Measurements from ENCODE around the gene BUD31.
A peak's percentile ranks its signal among the peaks of the same experiment; 100 is the strongest.
"Not testable (repeated sequence)": the region's sequence is repeated elsewhere in the genome, so short reads cannot be mapped to it uniquely, and the experiment has no call there.

BUD31 gene

DNA sequence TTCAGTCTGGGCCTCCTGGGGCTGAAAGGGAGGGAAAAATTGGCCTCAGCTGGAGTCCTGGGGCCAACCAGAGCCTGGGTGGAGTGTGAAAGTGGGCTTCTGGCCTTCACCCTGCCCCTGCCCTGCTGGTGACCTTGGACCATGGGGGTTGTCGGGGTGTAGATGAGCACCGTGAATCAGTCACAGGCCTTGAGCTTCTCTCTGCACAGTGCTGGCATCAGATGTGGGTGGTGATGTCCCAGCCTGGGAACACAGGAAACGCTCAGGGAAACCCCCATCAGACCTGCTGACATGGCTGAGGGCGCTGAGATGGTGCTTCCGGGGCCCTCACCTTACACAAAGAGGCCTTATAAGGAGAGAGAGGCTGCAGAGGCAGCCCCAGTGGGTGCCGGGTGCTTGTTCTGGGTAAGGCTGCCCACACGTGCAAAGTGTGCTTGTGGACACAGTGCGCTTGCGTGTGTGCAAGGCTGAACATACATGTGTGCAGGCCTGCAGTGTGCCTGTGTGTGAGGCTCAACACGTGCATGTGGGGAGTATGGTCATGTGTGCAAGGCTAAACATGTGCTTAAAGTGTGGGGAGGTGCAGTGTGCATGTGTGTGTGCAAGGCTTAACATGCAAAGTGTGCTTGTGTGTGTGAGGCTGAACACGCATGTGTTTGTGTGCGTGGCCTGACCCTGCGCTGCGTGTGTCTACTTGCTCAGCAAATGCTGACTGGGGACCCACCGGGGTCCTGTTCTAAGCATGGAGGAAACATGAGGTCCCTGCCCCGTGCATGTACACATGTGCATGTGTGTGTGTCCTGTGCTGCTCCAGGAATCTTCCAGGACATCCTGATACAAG is 27.7 kb upstream of the BUD31 start:
- peak; percentile 79 for DNase-seq (ENCODE audit: low read depth, low spot score)

DNA sequence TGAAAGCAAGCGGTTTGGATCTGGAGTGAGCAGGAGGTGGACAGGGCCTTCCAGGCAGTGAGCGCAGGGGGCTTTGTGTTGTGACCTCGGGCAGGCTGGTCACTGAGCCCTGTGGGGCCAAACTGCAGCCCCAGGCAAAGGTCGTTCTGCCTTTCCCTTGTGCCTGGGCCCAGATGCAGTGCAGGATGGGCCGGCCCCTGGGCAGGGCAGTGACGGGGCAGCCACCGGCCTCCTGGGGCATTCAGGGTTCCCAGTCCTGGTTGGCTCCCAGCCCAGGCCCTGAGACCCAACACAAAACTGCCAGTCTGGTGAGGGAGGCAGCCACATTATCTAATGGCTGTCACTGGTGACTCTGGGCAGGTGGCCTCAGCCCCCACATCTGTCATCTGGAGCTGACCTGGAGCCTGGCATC is 27.1 kb upstream of the BUD31 start:
- no peak for DNase-seq (ENCODE audit: low read depth, low spot score)

DNA sequence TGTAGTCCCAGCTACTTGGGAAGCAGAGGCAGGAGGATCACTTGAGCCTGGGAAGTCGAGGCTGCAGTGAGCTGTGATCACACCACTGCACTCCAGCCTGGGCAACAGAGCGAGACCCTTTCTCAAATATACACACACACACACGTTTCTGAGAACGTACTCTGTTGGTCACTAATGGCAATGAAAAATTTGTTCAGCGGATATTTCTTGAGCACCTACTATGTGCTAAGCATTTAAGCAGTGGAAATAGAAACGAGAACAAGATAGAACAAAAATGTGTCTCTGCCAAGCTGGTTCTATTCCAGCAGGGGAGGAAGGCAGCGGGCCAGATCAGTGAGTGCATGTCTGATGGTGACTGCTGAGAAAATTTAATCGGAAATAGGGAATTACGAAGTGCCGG is 25.6 kb upstream of the BUD31 start:
- DNase-seq (ENCODE audit: low read depth, low spot score) = no peak

DNA sequence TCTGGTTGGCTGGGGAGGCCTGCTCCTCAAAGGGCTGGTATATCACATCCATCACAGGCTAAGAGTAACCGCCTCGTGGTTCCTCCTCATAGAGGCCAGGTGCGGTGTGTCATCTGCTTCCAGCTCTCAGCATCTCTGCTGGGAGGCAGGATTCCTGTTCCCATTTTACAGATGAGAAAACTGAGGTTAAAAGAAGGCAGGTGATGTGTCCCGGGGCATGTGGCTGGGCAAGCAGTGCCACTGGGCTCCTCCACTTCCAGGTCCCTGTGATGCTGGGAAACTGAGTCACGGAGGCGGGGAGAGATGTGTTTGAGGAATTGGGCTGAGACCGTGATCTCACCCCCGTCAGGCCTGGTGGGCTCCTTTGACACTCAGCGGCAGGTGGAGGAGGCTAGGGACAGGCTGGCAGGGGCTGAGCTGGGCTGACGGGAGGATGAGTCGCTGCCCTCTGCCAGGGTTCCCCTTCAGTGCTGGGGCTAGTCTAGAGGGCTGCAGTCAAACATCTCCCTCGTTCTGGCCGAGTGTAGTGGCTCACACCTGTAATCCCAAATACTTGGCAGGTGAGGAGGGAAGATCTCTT is 24.9 kb upstream of the BUD31 start:
- no peak for DNase-seq (ENCODE audit: low read depth, low spot score)

DNA sequence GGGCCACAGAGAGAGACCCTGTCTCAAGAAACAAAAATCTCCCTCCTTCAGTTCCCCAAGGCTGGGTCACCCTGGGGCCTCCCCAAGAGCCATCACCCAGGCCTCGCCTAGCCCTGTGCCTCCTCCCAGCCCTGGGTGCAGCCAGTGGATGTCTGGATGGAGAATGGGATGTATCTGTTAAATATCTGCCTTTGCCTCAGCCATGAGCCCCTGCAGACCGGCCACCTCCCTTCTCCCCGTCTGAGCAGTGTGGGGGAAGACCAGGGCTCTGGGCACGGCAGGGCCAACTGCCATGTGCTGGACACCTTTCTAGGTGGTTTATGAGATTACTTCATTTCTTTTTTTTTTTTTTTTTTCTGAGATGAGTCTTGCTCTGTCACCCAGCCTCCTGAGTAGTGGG is 24.2 kb upstream of the BUD31 start:
- no peak for DNase-seq (ENCODE audit: low read depth, low spot score)

DNA sequence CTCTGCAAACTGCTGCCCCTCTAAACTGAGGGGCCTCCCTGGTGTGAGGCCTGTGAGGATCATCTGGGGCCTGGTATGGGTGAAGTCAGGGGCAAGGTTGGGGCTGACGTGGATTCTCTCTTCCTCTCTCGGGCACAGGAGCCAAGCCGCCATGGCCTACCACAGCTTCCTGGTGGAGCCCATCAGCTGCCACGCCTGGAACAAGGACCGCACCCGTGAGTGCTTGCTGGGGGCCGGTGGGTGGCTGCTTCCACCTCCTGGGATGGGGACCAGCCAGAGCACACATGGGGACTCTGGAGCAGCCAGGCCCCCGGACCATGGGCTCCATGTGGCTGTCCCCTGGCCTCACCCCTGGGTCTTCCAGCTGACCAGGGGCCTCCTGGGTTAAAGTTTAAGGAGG is 23.2 kb upstream of the BUD31 start:
- DNase-seq (ENCODE audit: low read depth, low spot score) = no peak

DNA sequence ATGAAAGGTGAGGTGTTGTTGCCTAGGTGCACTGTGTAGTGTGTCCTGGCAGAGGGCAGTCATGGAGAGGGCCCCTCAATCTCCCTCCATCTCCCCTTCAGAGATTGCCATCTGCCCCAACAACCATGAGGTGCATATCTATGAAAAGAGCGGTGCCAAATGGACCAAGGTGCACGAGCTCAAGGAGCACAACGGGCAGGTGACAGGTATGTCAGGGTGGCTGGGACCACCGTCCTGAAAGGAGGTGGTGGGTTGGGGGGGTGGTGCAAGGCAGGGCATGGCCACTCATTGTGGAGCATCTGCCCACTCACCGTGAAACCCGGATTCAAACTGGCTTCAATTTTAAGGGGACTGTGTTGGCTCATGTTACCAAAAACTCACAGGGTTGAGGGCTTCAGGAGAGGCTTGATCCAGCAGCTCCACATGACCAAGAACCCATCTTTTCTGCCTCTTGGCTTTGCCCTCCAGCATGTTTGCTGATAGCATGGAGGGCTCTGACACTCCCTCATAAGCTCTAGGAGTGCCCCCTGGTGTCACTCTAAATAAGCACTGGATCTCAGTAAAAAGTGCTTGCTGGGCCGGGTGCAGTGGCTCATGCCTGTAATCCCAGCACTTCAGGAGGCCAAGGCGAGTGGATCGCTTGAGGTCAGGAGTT is 22.1 kb upstream of the BUD31 start:
- no peak for DNase-seq (ENCODE audit: low read depth, low spot score)

DNA sequence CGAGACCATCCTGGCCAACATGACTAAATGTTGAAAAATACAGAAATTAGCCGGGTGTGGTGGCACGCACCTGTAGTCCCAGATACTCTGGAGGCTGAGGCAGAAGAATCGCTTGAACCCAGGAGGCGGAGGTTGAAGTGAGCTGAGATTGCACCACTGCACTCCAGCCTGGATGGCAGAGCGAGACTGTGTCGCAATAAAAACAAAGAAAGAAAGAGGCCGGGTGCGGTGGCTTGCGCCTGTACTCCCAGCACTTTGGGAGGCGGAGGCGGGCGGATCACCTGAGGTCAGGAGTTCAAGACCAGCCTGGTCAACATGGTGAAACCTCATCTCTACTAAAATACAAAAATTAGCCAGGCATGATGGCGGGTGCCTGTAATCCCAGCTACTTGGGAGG is 21.5 kb upstream of the BUD31 start:
- not testable (repeated sequence) for DNase-seq (ENCODE audit: low read depth, low spot score)

DNA sequence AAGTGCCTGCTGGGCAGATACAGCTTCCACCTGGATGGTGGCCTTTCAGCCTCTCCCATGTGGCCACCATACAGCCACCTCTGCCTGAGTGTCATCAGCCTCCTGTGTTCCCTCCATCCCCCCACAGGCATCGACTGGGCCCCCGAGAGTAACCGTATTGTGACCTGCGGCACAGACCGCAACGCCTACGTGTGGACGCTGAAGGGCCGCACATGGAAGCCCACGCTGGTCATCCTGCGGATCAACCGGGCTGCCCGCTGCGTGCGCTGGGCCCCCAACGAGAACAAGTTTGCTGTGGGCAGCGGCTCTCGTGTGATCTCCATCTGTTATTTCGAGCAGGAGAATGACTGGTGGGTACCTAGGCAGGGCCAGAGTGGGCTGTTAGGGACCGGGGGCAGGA is 20.9 kb upstream of the BUD31 start:
- DNase-seq (ENCODE audit: low read depth, low spot score) = no peak

DNA sequence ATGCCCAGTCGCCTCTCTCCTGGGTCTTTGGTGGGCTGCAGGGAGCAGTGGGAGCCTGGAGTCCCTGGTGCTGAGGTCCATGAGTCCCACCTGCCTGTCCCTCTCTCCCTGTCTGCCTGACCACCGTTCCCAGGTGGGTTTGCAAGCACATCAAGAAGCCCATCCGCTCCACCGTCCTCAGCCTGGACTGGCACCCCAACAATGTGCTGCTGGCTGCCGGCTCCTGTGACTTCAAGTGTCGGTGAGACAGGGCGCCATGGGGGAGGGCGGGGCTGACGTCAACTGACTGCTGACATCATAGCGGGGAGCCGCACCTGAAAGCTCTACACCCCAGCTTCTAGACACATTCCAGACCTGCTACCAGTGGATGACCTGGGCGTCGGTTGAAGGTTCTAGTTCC is 19.0 kb upstream of the BUD31 start:
- DNase-seq (ENCODE audit: low read depth, low spot score) = no peak

DNA sequence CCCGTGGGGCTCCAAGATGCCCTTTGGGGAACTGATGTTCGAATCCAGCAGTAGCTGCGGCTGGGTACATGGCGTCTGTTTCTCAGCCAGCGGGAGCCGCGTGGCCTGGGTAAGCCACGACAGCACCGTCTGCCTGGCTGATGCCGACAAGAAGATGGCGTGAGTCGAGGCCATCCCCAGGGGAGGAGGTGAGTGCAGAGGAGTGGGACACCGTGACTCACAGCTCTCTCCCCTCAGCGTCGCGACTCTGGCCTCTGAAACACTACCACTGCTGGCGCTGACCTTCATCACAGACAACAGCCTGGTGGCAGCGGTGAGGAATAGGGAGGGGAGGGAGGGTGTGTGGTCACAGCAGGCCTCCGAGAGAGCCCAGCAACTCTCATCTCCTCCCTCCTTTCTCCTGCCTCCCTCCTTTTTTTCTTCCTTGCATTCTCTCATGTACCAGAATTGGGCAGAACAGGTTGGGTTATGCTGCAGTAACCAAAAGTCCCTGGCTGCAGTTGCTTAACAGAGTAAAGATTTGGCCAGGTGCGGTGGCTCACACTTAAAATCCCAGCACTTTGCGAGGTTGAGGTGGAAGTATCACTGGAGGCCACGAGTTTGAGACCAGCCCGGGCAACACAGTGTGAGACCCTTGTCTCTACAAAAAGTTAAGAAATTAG is 17.7 kb upstream of the BUD31 start:
- no peak for DNase-seq (ENCODE audit: low read depth, low spot score)

DNA sequence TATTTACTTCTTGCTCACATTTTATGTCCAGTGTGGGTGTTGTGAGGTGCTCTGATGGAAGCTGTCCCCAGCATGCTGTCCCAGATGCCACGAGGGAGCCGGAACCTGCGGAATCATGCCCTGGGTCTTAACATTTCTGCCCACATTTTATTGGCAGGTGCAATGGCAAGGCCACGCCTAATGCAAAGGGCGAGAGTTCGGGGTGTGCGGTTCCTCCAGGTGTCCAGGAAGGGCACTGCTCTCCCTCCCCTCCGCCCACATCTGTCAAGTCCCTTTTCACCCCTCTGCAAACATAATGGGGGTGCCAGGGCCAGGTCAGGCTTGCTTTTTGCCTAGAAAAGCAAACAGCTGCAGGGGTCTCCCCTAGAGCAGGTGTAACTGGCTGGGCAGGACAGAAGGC is 16.7 kb upstream of the BUD31 start:
- no peak for DNase-seq (ENCODE audit: low read depth, low spot score)

DNA sequence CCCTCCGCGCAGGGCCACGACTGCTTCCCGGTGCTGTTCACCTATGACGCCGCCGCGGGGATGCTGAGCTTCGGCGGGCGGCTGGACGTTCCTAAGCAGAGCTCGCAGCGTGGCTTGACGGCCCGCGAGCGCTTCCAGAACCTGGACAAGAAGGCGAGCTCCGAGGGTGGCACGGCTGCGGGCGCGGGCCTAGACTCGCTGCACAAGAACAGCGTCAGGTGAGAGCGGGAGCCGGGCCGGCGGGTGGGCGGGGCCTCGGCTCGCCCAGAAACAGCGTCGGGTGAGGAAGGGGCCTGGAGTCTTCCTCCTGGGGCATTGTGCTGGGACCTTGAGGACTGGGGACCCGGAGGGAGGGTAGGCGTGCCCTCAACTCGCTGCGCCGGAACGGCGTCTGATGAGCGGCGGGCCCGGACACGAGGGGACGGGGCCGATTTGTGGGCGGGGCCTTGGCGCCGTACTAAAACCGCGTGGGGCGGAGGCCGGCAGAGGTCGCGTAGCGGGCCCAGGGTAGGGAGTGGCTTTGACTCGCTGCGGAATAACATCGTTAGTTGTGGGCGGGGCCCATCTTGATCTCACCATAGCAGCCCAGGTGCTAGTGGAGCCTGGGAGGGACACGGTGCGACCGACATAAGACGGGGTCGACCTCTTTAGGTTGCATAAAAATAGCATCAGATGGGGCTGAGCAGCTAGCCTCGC is 16.0 kb upstream of the BUD31 start:
- no peak for DNase-seq (ENCODE audit: low read depth, low spot score)

DNA sequence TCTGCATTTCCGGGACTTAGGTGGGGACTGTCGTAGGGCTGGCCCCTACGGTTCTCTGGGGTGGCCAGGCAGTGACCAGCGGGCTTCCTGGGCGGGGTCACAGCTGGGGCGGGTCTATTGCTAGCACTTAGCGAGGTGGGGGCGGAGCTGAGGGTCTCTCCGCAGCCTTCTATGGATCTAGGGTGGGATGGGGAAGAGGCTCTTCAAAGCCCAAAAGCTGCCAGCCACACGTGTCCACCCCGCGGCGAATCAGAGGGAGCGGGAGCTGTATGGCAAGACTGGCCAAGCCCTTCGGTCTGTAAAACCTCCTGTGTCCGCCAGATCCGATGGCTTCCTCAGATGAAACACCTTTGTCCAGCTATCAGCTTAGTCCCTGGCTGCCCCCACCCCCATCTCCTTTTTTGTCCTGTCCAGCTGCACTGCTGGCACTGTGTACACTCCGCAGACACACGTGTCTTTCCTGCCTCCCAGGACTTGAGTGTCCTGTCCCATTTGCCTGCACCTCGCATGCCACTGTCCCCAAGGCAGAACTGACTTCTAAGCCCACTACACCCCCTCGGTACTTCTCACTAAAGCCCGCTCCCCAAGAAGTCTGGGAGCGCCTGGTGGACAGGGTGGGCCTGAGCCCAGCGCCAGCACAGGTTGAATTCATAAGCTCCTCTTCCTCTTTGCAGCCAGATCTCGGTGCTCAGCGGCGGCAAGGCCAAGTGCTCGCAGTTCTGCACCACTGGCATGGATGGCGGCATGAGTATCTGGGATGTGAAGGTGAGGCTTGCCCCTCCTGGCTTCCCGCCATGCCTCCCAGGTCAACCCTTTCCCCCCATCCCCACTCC is 15.2 kb upstream of the BUD31 start:
- DNase-seq (ENCODE audit: low read depth, low spot score) = no peak

DNA sequence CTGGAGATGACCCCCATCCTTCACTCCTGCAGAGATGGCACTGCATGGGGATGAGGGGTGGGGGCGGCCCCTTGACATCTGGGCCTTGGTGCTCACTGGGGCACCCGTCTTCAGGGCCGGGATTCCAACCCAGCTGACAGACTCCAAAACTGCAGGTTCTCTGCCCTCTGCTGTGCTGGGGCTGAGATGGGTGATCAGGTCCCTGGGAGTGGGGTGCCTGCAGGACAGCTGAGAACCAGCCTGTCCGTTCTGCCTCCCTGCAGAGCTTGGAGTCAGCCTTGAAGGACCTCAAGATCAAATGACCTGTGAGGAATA is 14.6 kb upstream of the BUD31 start:
- DNase-seq (ENCODE audit: low read depth, low spot score) = no peak

DNA sequence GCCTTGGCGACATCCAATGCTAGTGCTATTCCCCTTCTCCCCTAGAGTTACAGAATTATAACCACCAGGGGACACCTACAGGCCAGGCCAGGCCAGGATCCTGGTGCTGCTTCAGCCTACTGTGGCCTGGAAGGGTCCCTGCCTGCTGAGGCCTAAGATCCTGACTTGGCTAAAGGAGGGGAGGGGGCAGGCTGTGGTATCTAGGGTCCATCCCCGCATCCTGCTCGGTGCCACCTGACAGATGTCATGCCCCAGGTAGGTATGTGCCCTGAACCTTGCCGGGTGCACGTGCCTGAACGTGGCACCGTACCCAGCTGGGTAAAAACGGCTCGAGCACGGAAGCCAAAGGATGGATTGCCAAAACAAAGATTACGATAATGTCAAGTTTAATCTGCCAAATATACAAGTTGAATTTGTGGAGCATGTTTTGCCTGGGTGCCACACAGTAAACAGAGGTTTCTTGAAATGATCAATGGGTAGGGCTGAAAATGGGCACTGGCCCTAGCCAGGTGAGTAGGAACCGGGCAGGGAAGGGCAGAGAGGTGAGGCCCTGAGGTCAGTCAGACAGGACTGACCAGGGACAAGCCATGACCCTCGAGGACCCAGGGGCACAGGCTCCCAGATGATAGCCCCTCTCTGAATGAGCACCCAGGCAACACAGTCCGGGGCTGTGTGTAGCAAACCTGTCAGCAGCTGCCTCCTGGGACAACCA is 13.0 kb upstream of the BUD31 start:
- DNase-seq (ENCODE audit: low read depth, low spot score) = no peak

DNA sequence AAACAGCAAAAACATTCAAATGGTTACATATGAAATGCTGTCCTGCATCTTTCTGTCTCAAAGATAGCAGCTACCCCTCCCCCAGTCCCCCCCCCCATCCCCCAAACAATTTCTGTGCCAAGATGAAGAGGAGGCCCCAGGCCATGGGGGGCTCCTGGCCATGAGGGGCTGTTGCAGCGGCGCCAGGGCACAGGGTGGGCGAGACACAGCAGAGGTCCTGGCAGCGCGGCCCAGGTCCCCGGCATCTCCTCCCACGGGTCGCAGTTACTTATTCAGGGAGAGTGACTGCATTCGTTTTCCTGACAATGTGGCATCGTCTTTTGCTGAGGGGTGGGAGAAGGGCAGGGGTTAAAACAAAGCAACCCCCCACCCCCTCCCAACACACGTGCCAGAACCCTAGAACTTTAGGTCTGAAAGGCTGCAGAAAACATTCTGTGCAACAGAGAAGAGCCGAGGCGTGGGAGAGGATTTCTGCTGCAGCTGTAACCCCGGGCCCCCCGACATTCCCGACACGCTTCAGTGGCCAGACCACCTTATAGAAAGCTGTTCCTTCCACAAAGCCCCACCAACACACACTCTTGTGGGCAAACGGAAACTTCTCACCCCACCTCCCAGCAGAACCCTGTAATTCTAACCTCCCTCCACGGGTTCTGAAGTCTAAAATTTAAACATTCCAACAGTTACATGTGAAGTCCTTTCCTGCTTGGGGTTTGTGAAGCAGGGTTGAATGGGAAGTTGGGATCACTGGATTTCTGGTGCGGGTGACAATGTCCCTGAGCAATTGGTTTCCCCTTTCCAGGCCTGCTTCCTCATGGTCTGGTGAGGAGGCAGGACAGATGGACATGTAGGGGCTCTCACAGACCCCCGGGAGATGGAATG is 12.1 kb upstream of the BUD31 start:
- DNase-seq (ENCODE audit: low read depth, low spot score) = no peak

DNA sequence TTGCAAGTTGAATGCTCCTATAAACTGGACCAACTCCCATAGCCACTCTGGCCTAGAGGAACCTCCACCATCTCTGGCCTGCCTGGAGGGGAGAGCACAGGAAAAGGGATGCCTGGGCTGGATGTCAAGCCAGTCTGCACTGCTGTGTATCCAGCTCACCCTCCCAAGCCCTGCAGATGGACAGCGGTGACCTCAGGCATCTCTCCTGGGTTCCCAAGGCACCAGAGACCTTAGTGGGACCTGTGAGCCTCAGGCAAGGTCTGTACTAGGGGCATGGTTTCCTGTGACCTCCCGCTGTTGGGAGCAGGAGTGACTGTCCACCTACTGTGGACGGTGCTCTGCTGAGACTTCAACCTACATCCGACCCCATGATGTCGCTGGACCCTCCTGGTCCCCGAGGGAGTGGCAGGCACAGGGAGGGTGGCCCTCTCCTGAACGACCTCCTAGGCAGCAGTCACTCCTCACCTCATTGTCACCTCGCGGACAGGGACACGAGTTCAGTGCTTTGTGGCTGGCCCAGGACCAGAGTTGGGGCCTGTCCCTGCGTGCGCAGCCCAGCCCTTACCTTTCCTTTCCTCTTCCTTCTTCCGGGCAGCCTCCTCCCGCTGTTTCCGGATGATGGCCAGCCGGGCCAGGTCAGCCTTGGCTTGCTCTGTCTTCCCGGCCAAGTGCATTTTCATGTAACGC is 11.3 kb upstream of the BUD31 start:
- DNase-seq (ENCODE audit: low read depth, low spot score) = no peak

DNA sequence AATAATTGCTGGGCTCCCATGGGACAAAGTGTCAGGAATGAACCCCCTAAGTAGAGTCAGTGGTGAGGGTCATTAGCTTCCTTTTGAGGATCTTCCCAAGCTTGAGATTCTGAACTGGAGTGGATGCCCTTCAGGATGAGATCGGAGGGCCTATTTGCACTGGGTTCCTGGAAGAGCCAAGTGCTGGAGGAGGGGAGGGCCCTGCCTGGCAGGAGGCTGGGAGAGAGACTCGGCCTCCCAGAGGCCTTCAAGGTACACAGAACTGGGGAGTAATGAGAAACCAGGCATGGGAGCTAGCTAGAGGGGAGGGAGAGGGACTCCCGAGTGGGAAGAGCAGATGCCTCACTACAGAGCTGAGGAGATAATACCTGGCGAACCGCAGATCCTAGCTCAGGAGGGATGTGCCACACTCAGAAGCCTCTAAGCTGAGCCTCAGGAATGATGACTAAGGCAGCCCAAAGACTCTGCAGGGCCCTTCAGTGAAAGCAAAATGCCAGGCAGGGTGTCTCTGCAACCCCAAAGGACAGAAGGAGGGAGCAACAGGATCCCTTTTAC is 9.8 kb upstream of the BUD31 start:
- DNase-seq (ENCODE audit: low read depth, low spot score) = no peak
